GM18507 (cell line): ENCODE data around the gene GALNT13.

ENCODE experiments used
- DNase-seq: peaks from one replicate; pipeline ENCODE4 v3.0.0; 2011; ENCODE audit warnings: low read depth; ENCODE audit not compliant: insufficient read length; ENCODE audit errors: extremely low spot score
- FAIRE-seq: peaks from 2 replicates; lab custom pipeline; 2011; peaks lifted over from hg19 to GRCh38; lab: Jason Lieb, UNC

Gene GALNT13

DNA sequence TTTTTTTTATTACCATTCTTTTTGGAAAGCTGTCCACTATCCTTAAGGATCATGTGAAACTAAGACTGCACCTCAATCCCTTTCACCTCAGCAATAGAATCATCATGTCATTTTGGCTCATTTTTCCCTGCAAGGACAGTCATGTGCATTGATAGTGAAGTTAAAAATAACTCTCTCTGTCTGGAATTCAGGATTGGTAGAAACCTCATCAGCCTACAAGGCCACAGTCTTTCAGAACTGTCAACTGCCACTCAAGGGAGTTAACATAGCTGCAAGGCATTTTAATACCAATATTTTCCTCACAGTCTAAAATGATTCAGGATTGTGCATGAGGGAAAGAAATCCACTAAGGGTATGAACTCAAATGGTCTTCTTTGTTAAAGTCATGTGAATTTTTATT is 625.3 kb downstream of the GALNT13 start:
- FAIRE-seq: no peak
- no peak for DNase-seq
